Measurements from ENCODE around the gene PAPPA2.

Gene PAPPA2

DNA sequence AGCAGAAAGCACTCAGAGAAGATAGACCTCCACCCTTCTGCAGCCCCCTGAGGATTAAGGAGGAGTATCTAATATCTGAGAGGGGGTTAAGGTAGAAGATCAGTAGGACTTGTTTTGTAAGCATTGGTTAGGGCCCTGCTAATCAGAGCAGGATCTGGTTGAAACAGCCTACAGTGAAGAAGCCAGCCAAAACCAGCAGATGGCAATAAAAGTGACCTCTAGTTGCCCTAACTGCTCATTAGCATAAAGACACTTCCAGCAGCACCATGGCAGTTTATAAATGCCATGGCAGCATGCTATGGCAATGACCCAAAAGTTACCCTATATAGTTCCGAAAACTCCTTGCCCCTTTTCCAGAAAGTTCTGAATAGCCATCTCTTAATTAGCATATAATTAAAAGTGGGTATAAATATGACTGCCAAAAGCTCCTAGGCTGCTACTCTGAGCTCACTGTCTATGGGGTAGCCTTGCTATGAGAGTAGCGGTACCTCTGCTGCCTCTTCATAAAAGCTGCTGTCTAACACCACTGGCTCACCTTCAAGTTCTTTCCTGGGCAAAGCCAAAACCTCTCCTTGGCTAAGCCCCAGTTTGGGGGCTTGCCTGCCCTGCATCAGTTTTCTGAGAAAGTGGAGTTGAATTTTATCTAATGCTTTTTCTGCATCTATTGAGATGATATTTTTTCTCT lies 254.2 kb downstream of the PAPPA2 start:
- no peak overlapping the region for H3K4me3 ChIP-seq (ENCODE audit: low read depth, low read length)
- ChIA-PET CTCF (no interaction called here), POLR2A (no interaction called here)
- DNase-seq (ENCODE audit: low read depth, low spot score): no peak
- TF ChIP-seq, protein P1, sequence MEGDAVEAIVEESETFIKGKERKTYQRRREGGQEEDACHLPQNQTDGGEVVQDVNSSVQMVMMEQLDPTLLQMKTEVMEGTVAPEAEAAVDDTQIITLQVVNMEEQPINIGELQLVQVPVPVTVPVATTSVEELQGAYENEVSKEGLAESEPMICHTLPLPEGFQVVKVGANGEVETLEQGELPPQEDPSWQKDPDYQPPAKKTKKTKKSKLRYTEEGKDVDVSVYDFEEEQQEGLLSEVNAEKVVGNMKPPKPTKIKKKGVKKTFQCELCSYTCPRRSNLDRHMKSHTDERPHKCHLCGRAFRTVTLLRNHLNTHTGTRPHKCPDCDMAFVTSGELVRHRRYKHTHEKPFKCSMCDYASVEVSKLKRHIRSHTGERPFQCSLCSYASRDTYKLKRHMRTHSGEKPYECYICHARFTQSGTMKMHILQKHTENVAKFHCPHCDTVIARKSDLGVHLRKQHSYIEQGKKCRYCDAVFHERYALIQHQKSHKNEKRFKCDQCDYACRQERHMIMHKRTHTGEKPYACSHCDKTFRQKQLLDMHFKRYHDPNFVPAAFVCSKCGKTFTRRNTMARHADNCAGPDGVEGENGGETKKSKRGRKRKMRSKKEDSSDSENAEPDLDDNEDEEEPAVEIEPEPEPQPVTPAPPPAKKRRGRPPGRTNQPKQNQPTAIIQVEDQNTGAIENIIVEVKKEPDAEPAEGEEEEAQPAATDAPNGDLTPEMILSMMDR (IDR thresholded peaks at IDR 0.05; ENCODE audit: insufficient read depth, low read length, missing control alignments): no peak

DNA sequence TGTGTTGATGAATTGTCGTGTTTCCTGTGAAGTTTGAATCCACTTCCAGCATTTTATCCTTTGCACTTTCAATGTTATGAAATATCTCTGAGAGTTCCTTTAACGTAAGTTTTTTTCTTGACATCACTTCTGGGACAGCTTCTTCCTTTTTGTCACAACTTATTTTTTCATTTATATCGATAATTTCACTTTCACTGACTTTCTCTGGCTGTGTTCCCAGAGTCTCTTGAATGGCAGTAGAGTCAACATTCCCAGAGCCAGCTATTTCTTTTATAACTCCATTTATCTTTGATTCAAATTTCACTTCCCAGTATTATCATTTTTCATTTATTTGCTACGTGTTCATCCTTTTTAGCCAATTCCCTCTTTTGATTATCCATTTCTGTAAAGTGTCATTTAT lies 256.5 kb downstream of the PAPPA2 start:
- CTCF ChIA-PET: no interaction called here
- POLR2A ChIA-PET: no interaction called here
- TF ChIP-seq, protein P1 (IDR thresholded peaks at IDR 0.05; ENCODE audit: insufficient read depth, low read length, missing control alignments): no peak
- DNase-seq (ENCODE audit: low read depth, low spot score): no peak
- H3K4me3 ChIP-seq (ENCODE audit: low read depth, low read length): no peak overlapping the region

DNA sequence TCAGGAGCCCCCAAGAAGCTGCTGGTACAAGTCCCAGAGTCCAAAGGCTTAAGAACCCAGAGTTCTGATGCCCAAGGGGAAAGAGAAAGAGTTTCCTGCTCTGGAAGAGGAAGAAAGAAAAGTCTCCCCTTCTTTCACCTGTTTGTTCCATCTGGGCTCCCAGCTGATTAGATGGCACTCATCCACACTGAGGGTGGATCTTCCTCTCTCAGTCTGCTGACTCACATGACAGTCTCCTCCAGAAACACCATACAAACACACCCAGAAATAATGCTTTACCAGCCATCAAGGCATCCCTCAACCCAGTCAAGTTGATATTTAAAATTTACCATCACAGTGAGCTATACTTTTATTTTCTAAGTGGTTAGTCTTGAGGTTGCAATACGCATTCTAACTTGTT lies 257.9 kb downstream of the PAPPA2 start:
- POLR2A ChIA-PET: no interaction called here
- no peak overlapping the region for H3K4me3 ChIP-seq (ENCODE audit: low read depth, low read length)
- TF ChIP-seq, protein P1 (IDR thresholded peaks at IDR 0.05; ENCODE audit: insufficient read depth, low read length, missing control alignments): no peak
- no peak for DNase-seq (ENCODE audit: low read depth, low spot score)
- CTCF ChIA-PET: no interaction called here

DNA sequence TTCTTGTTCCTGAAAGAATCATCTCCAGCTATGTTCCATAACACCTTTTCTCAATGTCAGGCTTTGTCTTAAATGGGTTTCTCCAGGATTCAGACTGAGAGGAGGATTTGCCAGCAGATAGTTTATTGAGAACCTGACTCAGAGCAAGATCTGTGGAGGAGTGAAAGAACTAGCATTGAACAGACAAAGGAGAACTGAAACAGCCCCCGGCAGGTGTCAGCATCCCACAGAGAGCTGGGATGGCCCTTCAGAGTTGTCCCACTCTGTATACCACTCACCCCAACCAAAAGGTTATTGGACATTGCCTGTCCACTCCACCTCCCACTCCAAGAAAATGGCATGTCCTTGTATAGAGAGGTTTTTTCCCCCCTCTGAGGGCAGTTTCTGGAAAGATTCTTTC lies 270.7 kb downstream of the PAPPA2 start:
- POLR2A ChIA-PET: no interaction called here
- CTCF ChIA-PET: no interaction called here
- TF ChIP-seq, protein P1 (IDR thresholded peaks at IDR 0.05; ENCODE audit: insufficient read depth, low read length, missing control alignments): no peak
- no peak for DNase-seq (ENCODE audit: low read depth, low spot score)
- H3K4me3 ChIP-seq (ENCODE audit: low read depth, low read length): no peak overlapping the region

DNA sequence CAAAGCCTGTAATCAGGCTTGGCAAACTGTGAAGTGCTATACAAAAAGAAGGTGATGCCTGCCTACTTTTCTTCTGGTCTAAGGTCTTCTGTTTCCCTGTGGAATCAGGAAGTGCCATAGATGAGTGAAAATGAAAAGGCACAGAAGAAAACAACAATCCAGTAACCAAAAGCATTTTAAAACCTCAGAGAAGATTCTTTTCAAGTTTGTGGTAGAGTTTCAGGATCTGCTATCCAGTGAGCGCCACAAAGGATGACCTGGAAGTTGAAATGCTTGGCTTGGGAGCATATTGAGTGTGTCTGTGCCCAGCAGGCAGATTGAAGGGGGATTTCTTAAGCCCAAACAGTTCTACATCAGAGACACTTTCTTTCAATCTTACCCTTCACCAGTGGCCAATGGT lies 272.2 kb downstream of the PAPPA2 start:
- no peak overlapping the region for H3K4me3 ChIP-seq (ENCODE audit: low read depth, low read length)
- TF ChIP-seq, protein P1 (IDR thresholded peaks at IDR 0.05; ENCODE audit: insufficient read depth, low read length, missing control alignments): no peak
- no peak for DNase-seq (ENCODE audit: low read depth, low spot score)
- ChIA-PET POLR2A (no interaction called here), CTCF (no interaction called here)

DNA sequence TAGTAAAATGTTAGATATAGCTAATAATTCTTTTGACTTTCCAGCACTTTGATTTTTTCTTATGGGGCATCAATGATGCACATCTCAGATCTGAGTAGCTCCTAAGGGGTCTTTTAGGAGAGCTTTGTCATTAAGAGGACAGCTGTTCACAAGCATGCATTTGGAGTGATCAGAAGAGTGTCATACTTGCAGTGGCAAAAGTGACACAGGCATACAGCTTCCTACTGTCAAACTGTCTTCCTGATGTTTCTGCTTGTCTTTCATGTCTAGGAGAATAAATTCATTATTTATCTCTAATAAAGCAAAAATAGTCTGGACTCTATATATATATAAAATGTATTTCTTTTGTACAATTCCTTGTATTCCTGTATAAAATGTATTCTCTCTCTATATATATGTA lies 273.0 kb downstream of the PAPPA2 start:
- no peak for DNase-seq (ENCODE audit: low read depth, low spot score)
- H3K4me3 ChIP-seq (ENCODE audit: low read depth, low read length): no peak overlapping the region
- TF ChIP-seq, protein P1 (IDR thresholded peaks at IDR 0.05; ENCODE audit: insufficient read depth, low read length, missing control alignments): no peak
- POLR2A ChIA-PET: no interaction called here
- CTCF ChIA-PET: no interaction called here

Measured in AG04449 (cell line).